ENCODE data around the gene CD36. TPM values are rescaled to one million over a fixed set of nuclear protein-coding genes. Genes with fewer than 3 reads are reported as not detected.

CD36 gene
- total and polyA plus RNA-seq, 4 experiments from 2014 or later, result 0.30 to 4.3 (median 3.6) TPM; not detected in 1

DNA sequence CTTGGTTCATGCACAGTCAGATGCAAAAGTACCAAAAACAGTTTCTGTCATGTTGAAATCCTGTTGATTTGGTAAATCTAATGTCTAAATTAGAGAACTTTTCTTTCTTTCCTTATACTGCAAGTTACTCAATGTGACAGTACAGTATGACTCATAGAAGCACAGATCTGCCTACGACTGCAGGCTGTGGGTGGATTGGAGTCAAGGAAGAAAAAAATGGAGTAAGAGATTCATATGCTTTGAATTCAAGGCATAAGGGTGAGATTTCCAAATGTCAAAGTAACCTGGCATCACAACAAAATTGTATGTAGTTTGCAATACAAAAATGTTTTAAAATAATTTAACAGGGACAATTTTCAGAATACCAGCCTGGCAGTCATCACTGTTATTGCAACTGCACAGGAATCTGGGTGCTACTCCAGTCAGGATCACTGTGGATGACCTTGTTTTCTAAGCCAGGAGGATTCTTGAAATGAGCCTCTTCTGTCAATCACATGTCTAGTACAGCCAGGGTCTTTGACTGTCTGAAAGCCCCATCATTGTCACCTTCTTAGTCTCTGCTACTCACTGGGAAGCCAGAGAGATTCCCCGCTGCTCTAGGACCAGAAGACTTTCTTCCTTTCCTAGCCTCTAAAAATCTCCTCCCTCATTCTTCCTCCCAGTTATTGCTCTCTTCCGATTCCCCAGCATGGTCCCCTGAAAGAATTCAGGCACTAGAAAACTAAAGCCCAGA, 83.6 kb downstream of the CD36 start:
- Mint-ChIP-seq H3K9me3 (peaks cover under 1 to 8% (median 5%) of the 10 kb centered on the region in 8 donors), H3K36me3 (no peaks in the 10 kb centered on the region), H3K4me3 (no peak overlapping the region), H3K27ac (no peak overlapping the region), H3K4me1 (no peaks in the 10 kb centered on the region), H3K27me3 (no peaks in the 10 kb centered on the region)
- ChIA-PET POLR2A (ENCODE audit: partially characterized antibody) (no interaction called here), CTCF (ENCODE audit: partially characterized antibody) (no interaction called here)
- Histone ChIP-seq H3K27ac (ENCODE audit: low read depth, low read length) (no peak overlapping the region), H3K9me3 (ENCODE audit: control insufficient read depth in 1 of 2, low read length in 2 of 2) (no peaks in the 10 kb centered on the region), H3K4me1 (ENCODE audit: insufficient read depth, low read length) (no peaks in the 10 kb centered on the region), H3K36me3 (ENCODE audit: insufficient read depth, low read length) (no peaks in the 10 kb centered on the region), H3K27me3 (ENCODE audit: insufficient read depth, low read length) (no peaks in the 10 kb centered on the region), H3K4me3 (ENCODE audit: low read length in 2 of 2) (no peak overlapping the region)
- intact Hi-C loops (cut with micrococcal nuclease), result no loop called here
- no peak for DNase-seq

DNA sequence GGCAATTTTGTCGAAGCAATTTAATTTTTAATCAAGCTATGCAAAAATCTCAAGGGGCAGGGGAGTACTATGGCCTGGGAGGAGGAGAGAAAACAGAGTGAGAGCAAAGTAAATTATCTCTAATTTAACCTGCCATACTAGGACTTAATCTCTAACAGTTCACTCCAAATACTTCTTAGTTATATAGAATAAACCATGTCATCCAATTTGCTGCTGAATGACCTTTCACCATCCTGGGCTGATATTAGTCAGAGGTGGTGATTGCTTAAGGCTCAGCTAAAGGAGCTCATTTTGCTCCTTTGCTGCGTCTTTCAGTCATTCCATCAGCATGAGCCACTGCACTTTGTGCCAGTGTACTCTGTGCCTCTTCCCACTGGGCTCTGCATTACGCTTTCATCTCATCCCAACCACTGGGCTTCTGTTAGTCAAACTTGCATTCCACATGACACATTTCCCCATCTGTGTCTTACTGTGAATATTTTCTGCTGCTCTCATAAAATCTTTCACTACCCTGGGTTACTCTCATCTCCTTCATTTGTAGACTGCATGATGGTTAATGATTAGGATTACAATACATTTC, 84.3 kb downstream of the CD36 start:
- Histone ChIP-seq H3K4me3 (ENCODE audit: low read length in 2 of 2) (no peak overlapping the region), H3K27me3 (ENCODE audit: insufficient read depth, low read length) (no peaks in the 10 kb centered on the region), H3K36me3 (ENCODE audit: insufficient read depth, low read length) (no peaks in the 10 kb centered on the region), H3K27ac (ENCODE audit: low read depth, low read length) (no peak overlapping the region), H3K4me1 (ENCODE audit: insufficient read depth, low read length) (no peaks in the 10 kb centered on the region), H3K9me3 (ENCODE audit: control insufficient read depth in 1 of 2, low read length in 2 of 2) (no peaks in the 10 kb centered on the region)
- H3K4me3 Mint-ChIP-seq, result no peak overlapping the region
- CTCF ChIA-PET (ENCODE audit: partially characterized antibody), result no interaction called here
- no peaks in the 10 kb centered on the region for H3K4me1 Mint-ChIP-seq
- H3K27ac Mint-ChIP-seq, result no peak overlapping the region
- H3K9me3 Mint-ChIP-seq, result peaks cover 2 to 8% (median 5%) of the 10 kb centered on the region in 8 donors
- no peaks in the 10 kb centered on the region for H3K36me3 Mint-ChIP-seq
- no peaks in the 10 kb centered on the region for H3K27me3 Mint-ChIP-seq
- DNase-seq, result no peak
- intact Hi-C loops (cut with micrococcal nuclease), result no loop called here
- POLR2A ChIA-PET (ENCODE audit: partially characterized antibody), result no interaction called here

GRCh38 chr7:80724249-80724871, 85.9 kb downstream of the CD36 start:
- H3K9me3 ChIP-seq (ENCODE audit: control insufficient read depth in 1 of 2, low read length in 2 of 2), result no peaks in the 10 kb centered on the region

DNA sequence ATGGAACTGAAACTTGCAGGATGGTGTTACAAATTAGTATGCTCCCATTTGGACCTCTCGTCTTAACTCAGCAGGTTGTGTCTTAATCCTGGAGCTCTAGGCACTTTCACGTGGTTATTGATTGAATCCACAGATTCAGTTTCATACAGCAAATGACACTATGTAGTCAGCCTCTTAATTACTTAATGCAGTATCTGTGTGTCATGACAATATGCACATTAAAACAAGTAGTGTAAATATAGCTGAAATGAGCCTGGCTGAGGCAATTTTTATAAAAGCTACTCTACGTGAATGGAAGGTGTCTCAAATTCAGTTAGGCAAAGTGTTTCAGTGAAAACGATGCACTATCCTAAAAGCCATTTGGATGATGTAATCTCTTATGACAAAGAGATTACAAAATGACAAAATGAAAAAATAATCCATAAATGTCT, 86.8 kb downstream of the CD36 start:
- H3K27me3 Mint-ChIP-seq, result no peaks in the 10 kb centered on the region
- H3K27me3 ChIP-seq (ENCODE audit: insufficient read depth, low read length), result no peaks in the 10 kb centered on the region
- CTCF ChIA-PET (ENCODE audit: partially characterized antibody), result no interaction called here

More at GRCh38 chr7:80724249-80724871, 85.9 kb downstream of the CD36 start:
- Mint-ChIP-seq H3K4me1 (no peaks in the 10 kb centered on the region), H3K9me3 (peaks cover 2 to 5% (median 5%) of the 10 kb centered on the region in 8 donors), H3K27me3 (no peaks in the 10 kb centered on the region), H3K4me3 (peak overlapping the region in 1 of 8 donors; percentile 15), H3K27ac (no peak overlapping the region), H3K36me3 (no peaks in the 10 kb centered on the region)
- no peaks in the 10 kb centered on the region for H3K36me3 ChIP-seq (ENCODE audit: insufficient read depth, low read length)
- intact Hi-C loops (cut with micrococcal nuclease), result no loop called here
- no peak overlapping the region for H3K4me3 ChIP-seq (ENCODE audit: low read length in 2 of 2)
- ChIA-PET POLR2A (ENCODE audit: partially characterized antibody) (no interaction called here), CTCF (ENCODE audit: partially characterized antibody) (no interaction called here)
- no peaks in the 10 kb centered on the region for H3K27me3 ChIP-seq (ENCODE audit: insufficient read depth, low read length)
- H3K27ac ChIP-seq (ENCODE audit: low read depth, low read length), result no peak overlapping the region
- DNase-seq, result no peak
- no peaks in the 10 kb centered on the region for H3K4me1 ChIP-seq (ENCODE audit: insufficient read depth, low read length)

More for the DNA sequence above, 86.8 kb downstream of the CD36 start:
- no peak overlapping the region for H3K27ac Mint-ChIP-seq
- H3K9me3 Mint-ChIP-seq, result peaks cover 0 to 7% (median 4%) of the 10 kb centered on the region in 8 donors
- Histone ChIP-seq H3K9me3 (ENCODE audit: control insufficient read depth in 1 of 2, low read length in 2 of 2) (no peaks in the 10 kb centered on the region), H3K27ac (ENCODE audit: low read depth, low read length) (no peak overlapping the region), H3K4me1 (ENCODE audit: insufficient read depth, low read length) (no peaks in the 10 kb centered on the region), H3K36me3 (ENCODE audit: insufficient read depth, low read length) (no peaks in the 10 kb centered on the region), H3K4me3 (ENCODE audit: low read length in 2 of 2) (no peak overlapping the region)
- no peak overlapping the region for H3K4me3 Mint-ChIP-seq
- POLR2A ChIA-PET (ENCODE audit: partially characterized antibody), result no interaction called here
- intact Hi-C loops (cut with micrococcal nuclease), result no loop called here
- H3K4me1 Mint-ChIP-seq, result no peaks in the 10 kb centered on the region
- no peaks in the 10 kb centered on the region for H3K36me3 Mint-ChIP-seq
- no peak for DNase-seq

Other genes with a start within 250 kb of the CD36 start
- not detected for gene GNAT3, start 126.6 kb upstream of the CD36 start, total RNA-seq
- not detected for gene GNAT3, start 126.6 kb upstream of the CD36 start, polyA plus RNA-seq

All from CD4-positive, alpha-beta memory T cell (primary cell).